ENCODE data around the gene FFAR2. TPM values are rescaled to one million over a fixed set of nuclear protein-coding genes. Genes with fewer than 3 reads are reported as not detected.
A peak's percentile ranks its signal among the peaks of the same experiment; 100 is the strongest.
"Not testable (repeated sequence)": the region's sequence is repeated elsewhere in the genome, so short reads cannot be mapped to it uniquely, and the experiment has no call there.

The FFAR2 gene
- total RNA-seq, 1 donor from 2014 or later = 0.27 TPM

GRCh38 chr19:35445826-35446593 is 2.0 kb upstream of the FFAR2 start:
- ATAC-seq (no peak), DNase-seq (no peak)
- intact Hi-C loops (cut with micrococcal nuclease) = no loop called here

GRCh38 chr19:35449359-35450043 is 1.4 kb downstream of the FFAR2 start:
- DNase-seq (no peak), ATAC-seq (no peak)
- intact Hi-C loops (cut with micrococcal nuclease) = no loop called here

GRCh38 chr19:35451338-35452096 is 3.5 kb downstream of the FFAR2 start:
- ATAC-seq = no peak
- intact Hi-C loops (cut with micrococcal nuclease) = no loop called here
- DNase-seq = no peak

- no peak for ATAC-seq
- DNase-seq = no peak
- intact Hi-C loops (cut with micrococcal nuclease) = no loop called here
Measured at GRCh38 chr19:35454663-35455062, 6.6 kb downstream of the FFAR2 start.

GRCh38 chr19:35455616-35456201 is 7.7 kb downstream of the FFAR2 start:
- ATAC-seq (no peak), DNase-seq (no peak)
- intact Hi-C loops (cut with micrococcal nuclease) = no loop called here

- ATAC-seq (no peak), DNase-seq (no peak)
- intact Hi-C loops (cut with micrococcal nuclease) = no loop called here
Measured at GRCh38 chr19:35457173-35457572, 9.1 kb downstream of the FFAR2 start.

GRCh38 chr19:35458192-35458591 is 10.1 kb downstream of the FFAR2 start:
- no peak for DNase-seq
- ATAC-seq = no peak
- intact Hi-C loops (cut with micrococcal nuclease) = no loop called here

- DNase-seq (no peak), ATAC-seq (peak; percentile 11)
- intact Hi-C loops (cut with micrococcal nuclease) = no loop called here
Measured at GRCh38 chr19:35458731-35459391, 10.8 kb downstream of the FFAR2 start.

- ATAC-seq (peak; percentile 77), DNase-seq (peak; percentile 67)
- intact Hi-C loops (cut with micrococcal nuclease) = no loop called here
Measured at GRCh38 chr19:35459414-35460082, 11.5 kb downstream of the FFAR2 start.

- intact Hi-C loops (cut with micrococcal nuclease) = no loop called here
- DNase-seq = no peak
- ATAC-seq = no peak
Measured at GRCh38 chr19:35460608-35461007, 12.6 kb downstream of the FFAR2 start.

GRCh38 chr19:35461060-35461459 is 13.0 kb downstream of the FFAR2 start:
- DNase-seq (no peak), ATAC-seq (no peak)
- intact Hi-C loops (cut with micrococcal nuclease) = no loop called here

- ATAC-seq; DNase-seq; intact Hi-C loops (cut with micrococcal nuclease): not testable (repeated sequence)
Measured at GRCh38 chr19:35461788-35462187, 13.7 kb downstream of the FFAR2 start.

- ATAC-seq (peak; percentile 69), DNase-seq (no peak)
- intact Hi-C loops (cut with micrococcal nuclease) = no loop called here
Measured at GRCh38 chr19:35462476-35462953, 14.5 kb downstream of the FFAR2 start.

- ATAC-seq; DNase-seq; intact Hi-C loops (cut with micrococcal nuclease): not testable (repeated sequence)
Measured at GRCh38 chr19:35462956-35463355, 14.9 kb downstream of the FFAR2 start.

- ATAC-seq = no peak
- intact Hi-C loops (cut with micrococcal nuclease) = no loop called here
- DNase-seq = no peak
Measured at GRCh38 chr19:35466259-35466658, 18.2 kb downstream of the FFAR2 start.

GRCh38 chr19:35468637-35469036 is 20.6 kb downstream of the FFAR2 start:
- DNase-seq = peak; percentile 37
- intact Hi-C loops (cut with micrococcal nuclease) = loop anchor here (2.0 kb wide), 1 partner anchor 116 kb away; no protein-coding TSS in a partner anchor
- peak; percentile 89 for ATAC-seq

- no peak for ATAC-seq
- intact Hi-C loops (cut with micrococcal nuclease) = no loop called here
Measured at GRCh38 chr19:35470128-35470527, 22.1 kb downstream of the FFAR2 start.

GRCh38 chr19:35471075-35471474 is 23.0 kb downstream of the FFAR2 start:
- ATAC-seq; intact Hi-C loops (cut with micrococcal nuclease); DNase-seq: not testable (repeated sequence)

More at GRCh38 chr19:35470128-35470527, 22.1 kb downstream of the FFAR2 start:
- DNase-seq = no peak

Data from left ventricle myocardium superior (tissue), 1 donor.